Adrenal gland (tissue), 5 donors: ENCODE data around the gene APLP2.

Source experiments
- POLR2A ChIP-seq, 2 donors: fragments of 450-650 bp; IDR thresholded peaks; one replicate each; pipeline ENCODE4 v1.6.1; 2017; ENCODE audit warnings: antibody characterized with exemption in 2 of 2, mild to moderate bottlenecking in 2 of 2, moderate library complexity in 1 of 2
- TF ChIP-seq, protein P1 (sequence below), 6 experiments: fragments of 450-650 bp in 4 of 6; fragments of 200-600 bp in 2 of 6; sonication (generic) in 1 of 6; IDR thresholded peaks; 1 replicate in 5 of 6; 2 replicates in 1 of 6; pipeline versions ENCODE4 v1.5.1 to v1.8.0; 2016 to 2021; ENCODE audit warnings: antibody characterized with exemption in 6 of 6, mild to moderate bottlenecking in 2 of 6, moderate library complexity in 1 of 6
- donor health status: DM: no; HTN: no; CAD: no.

DNA sequence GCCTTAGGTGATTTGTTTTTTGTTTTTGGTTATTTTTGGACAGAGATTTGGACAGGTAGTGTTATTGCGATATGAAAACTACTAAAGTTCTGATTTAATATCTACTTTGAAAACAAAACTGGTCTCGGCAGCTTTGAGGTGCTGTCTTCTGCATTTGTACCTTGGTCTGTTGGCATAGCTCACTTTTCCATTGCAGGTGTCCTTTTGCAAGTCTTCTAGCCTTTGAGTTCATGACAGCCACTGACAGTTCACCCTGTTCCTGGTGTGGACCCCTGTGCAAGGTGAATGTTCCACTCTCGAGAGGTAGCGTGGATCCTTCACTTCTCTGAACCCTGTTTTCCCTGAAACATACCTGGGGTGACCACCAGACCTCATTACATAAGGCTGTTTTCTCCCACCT is 45.0 kb downstream of the APLP2 start:
- TF ChIP-seq POLR2A (IDR thresholded peaks at IDR 0.05) = no peak
- TF ChIP-seq, protein P1, sequence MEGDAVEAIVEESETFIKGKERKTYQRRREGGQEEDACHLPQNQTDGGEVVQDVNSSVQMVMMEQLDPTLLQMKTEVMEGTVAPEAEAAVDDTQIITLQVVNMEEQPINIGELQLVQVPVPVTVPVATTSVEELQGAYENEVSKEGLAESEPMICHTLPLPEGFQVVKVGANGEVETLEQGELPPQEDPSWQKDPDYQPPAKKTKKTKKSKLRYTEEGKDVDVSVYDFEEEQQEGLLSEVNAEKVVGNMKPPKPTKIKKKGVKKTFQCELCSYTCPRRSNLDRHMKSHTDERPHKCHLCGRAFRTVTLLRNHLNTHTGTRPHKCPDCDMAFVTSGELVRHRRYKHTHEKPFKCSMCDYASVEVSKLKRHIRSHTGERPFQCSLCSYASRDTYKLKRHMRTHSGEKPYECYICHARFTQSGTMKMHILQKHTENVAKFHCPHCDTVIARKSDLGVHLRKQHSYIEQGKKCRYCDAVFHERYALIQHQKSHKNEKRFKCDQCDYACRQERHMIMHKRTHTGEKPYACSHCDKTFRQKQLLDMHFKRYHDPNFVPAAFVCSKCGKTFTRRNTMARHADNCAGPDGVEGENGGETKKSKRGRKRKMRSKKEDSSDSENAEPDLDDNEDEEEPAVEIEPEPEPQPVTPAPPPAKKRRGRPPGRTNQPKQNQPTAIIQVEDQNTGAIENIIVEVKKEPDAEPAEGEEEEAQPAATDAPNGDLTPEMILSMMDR (IDR thresholded peaks at IDR 0.05) = no peak
